Activated naive CD4-positive, alpha-beta T cell treated with anti-CD3 and anti-CD28 coated beads, Interleukin-2, amount 50 U/mL, for 24 hours (primary cell): ENCODE results near the gene PPP1R26.
"Not testable (repeated sequence)": the region's sequence is repeated elsewhere in the genome, so short reads cannot be mapped to it uniquely, and the experiment has no call there.

Source experiments
- H3K27ac Mint-ChIP-seq: one replicate; pipeline ENCODE4 v1.8.0; 2021; ENCODE audit warnings: mild to moderate bottlenecking, mixed read lengths
- H3K27me3 Mint-ChIP-seq: one replicate; pipeline ENCODE4 v1.8.0; 2021; ENCODE audit warnings: mixed read lengths
- H3K36me3 Mint-ChIP-seq: one replicate; pipeline ENCODE4 v1.8.0; 2021; ENCODE audit warnings: mixed read lengths
- H3K4me1 Mint-ChIP-seq: one replicate; pipeline ENCODE4 v1.8.0; 2021; ENCODE audit warnings: mixed read lengths
- H3K4me3 Mint-ChIP-seq: one replicate; pipeline ENCODE4 v1.8.0; 2021; ENCODE audit warnings: mild to moderate bottlenecking, mixed read lengths
- H3K9me3 Mint-ChIP-seq: one replicate; pipeline ENCODE4 v1.8.0; 2021; ENCODE audit warnings: mixed read lengths

Gene PPP1R26

GRCh38 chr9:135528842-135529435, 49.4 kb downstream of the PPP1R26 start:
- H3K36me3 Mint-ChIP-seq, H3K27me3 Mint-ChIP-seq: not testable (repeated sequence)

GRCh38 chr9:135530146-135530545, 50.6 kb downstream of the PPP1R26 start:
- Mint-ChIP-seq H3K27ac (no peak overlapping the region), H3K36me3 (no peaks in the 10 kb centered on the region), H3K4me3 (no peak overlapping the region), H3K9me3 (no peaks in the 10 kb centered on the region), H3K27me3 (peaks cover 11% of the 10 kb centered on the region), H3K4me1 (no peaks in the 10 kb centered on the region)

More at GRCh38 chr9:135528842-135529435, 49.4 kb downstream of the PPP1R26 start:
- H3K4me3 Mint-ChIP-seq, H3K27ac Mint-ChIP-seq, H3K9me3 Mint-ChIP-seq, H3K4me1 Mint-ChIP-seq: not testable (repeated sequence)

- Mint-ChIP-seq H3K36me3 (no peaks in the 10 kb centered on the region), H3K27ac (no peak overlapping the region), H3K4me3 (no peak overlapping the region), H3K9me3 (no peaks in the 10 kb centered on the region), H3K27me3 (peaks cover 12% of the 10 kb centered on the region), H3K4me1 (no peaks in the 10 kb centered on the region)
Observed at GRCh38 chr9:135531096-135531495, 51.5 kb downstream of the PPP1R26 start.

GRCh38 chr9:135533113-135533512, 53.5 kb downstream of the PPP1R26 start:
- Mint-ChIP-seq H3K27ac (no peak overlapping the region), H3K27me3 (peaks cover 14% of the 10 kb centered on the region), H3K9me3 (no peaks in the 10 kb centered on the region), H3K4me3 (no peak overlapping the region), H3K4me1 (no peaks in the 10 kb centered on the region), H3K36me3 (no peaks in the 10 kb centered on the region)

GRCh38 chr9:135533674-135534073, 54.1 kb downstream of the PPP1R26 start:
- H3K36me3 Mint-ChIP-seq: no peaks in the 10 kb centered on the region
- H3K4me1 Mint-ChIP-seq: no peaks in the 10 kb centered on the region

GRCh38 chr9:135534192-135534711, 54.7 kb downstream of the PPP1R26 start:
- peaks cover 15% of the 10 kb centered on the region for H3K27me3 Mint-ChIP-seq
- H3K36me3 Mint-ChIP-seq, H3K27ac Mint-ChIP-seq, H3K9me3 Mint-ChIP-seq, H3K4me3 Mint-ChIP-seq, H3K4me1 Mint-ChIP-seq: not testable (repeated sequence)

More at GRCh38 chr9:135533674-135534073, 54.1 kb downstream of the PPP1R26 start:
- no peak overlapping the region for H3K27ac Mint-ChIP-seq
- H3K27me3 Mint-ChIP-seq: peaks cover 14% of the 10 kb centered on the region
- no peak overlapping the region for H3K4me3 Mint-ChIP-seq
- no peaks in the 10 kb centered on the region for H3K9me3 Mint-ChIP-seq

GRCh38 chr9:135534826-135535225, 55.2 kb downstream of the PPP1R26 start:
- H3K4me1 Mint-ChIP-seq, H3K9me3 Mint-ChIP-seq, H3K36me3 Mint-ChIP-seq, H3K4me3 Mint-ChIP-seq, H3K27ac Mint-ChIP-seq: not testable (repeated sequence)
- peaks cover 18% of the 10 kb centered on the region for H3K27me3 Mint-ChIP-seq

GRCh38 chr9:135535631-135536030, 56.0 kb downstream of the PPP1R26 start:
- not testable (repeated sequence) for H3K9me3 Mint-ChIP-seq, H3K4me1 Mint-ChIP-seq, H3K36me3 Mint-ChIP-seq, H3K4me3 Mint-ChIP-seq, H3K27ac Mint-ChIP-seq
- peaks cover 18% of the 10 kb centered on the region for H3K27me3 Mint-ChIP-seq

- Mint-ChIP-seq H3K27ac (no peak overlapping the region), H3K27me3 (peaks cover 17% of the 10 kb centered on the region), H3K9me3 (no peaks in the 10 kb centered on the region), H3K4me3 (no peak overlapping the region), H3K36me3 (no peaks in the 10 kb centered on the region), H3K4me1 (no peaks in the 10 kb centered on the region)
Observed at GRCh38 chr9:135536216-135536615, 56.6 kb downstream of the PPP1R26 start.
